HG03442 (cell line): Measurements from ENCODE around the gene FMNL1.

Source experiments
- ATAC-seq: cut with Tn5 transposase; IDR thresholded peaks from one replicate; pipeline ENCODE4 v1.9.1; 2021; ENCODE audit warnings: mild to moderate bottlenecking, moderate library complexity; ENCODE audit not compliant: unreplicated experiment

Gene FMNL1

GRCh38 chr17:45277216-45277849 lies 55.6 kb downstream of the FMNL1 start:
- ATAC-seq = no peak

GRCh38 chr17:45277992-45278391 lies 56.3 kb downstream of the FMNL1 start:
- ATAC-seq = no peak

GRCh38 chr17:45279898-45280297 lies 58.2 kb downstream of the FMNL1 start:
- no peak for ATAC-seq

DNA sequence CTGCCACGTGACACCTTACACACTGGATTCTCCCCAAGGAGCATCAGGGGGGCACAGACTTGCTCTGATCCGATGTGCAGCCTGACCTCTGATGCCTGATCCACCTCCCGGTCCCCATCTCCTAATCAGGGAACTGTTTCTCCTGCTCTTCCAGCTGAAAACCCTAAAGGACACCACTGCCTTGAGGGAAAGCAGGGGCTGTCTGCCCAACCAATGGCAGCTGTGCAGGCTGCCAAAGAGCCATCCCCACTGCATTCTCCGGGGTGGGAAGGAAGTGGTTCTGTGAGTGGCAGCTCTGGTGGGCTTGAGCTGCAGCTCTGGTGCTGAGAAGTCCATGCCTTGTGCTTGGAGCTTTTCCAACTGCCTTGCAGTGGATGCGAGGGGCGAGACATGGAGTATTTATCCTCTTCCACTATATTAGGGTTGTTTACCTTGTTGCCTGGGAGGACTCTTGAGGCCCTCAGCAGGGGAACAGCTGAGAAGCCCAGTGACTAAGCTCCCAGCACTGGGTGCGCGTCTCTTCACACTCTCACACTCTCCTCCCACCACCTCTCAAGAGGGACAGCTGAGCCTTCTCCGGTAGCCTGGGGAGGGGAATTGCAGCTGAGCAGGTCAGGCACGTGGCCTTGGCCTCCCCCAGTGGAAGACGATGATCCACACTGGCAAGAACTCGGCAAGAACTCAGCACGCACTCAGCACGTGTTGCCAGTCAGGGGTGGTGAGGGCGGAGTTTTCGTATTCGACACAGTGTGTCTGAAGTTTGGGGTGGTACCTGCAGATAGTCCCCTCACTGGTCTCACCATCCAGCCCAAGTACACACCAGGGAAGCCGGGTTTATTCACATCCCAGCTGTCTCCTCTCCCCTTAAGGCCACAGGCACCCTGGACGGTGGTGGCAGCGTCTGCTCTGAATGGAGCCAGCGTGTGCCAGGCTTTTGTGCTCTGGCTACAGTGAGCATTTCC lies 61.3 kb downstream of the FMNL1 start:
- no peak for ATAC-seq

GRCh38 chr17:45283711-45284110 lies 62.0 kb downstream of the FMNL1 start:
- ATAC-seq = no peak

DNA sequence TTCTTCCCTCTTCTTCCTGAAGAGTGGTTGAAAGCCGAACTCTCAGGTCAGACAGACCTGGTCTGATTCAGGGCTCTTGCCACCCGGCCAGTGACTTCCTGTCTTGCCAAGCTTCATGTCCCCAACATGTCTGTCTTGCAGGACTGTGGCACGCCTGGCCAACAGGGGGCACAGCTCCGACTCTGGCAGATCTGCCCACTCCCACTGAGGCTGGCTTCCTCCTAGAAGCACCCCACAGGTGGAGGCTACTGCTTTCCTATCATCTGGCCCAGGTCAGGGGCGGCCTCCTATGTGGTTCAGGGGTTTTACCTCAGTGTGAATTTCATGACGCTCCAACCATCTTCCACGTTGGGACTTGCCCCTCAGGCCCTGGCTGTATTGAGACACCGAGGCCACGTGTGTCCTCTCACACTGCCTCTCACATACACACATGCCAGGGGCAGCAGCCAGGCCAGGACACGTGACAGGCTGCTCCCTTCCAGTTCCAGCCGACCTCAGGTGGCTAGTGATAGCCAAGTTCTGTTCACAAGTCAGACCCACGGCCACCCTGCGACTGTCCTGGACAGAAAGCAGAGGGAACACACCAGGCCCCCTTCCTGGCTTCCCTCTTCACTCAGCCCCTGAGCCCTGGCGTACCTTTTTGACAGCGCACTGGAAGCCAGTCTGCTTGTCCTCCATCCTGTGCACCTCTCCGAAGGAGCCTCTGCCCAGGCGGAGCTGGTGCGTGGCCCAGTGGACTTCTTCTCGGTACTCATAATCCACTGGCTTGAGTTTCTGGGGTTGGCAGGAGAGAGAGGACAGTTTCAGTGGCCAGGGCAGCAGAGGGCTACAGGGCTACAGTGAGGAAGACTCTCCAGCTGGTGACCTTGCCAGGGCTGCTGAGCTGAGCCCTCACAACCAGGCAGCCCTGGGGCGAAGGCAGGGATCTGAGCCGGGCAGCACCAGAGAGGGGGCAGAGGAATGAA lies 62.8 kb downstream of the FMNL1 start:
- ATAC-seq = no peak

- no peak for ATAC-seq
Measured at GRCh38 chr17:45286286-45286685, 64.6 kb downstream of the FMNL1 start.

DNA sequence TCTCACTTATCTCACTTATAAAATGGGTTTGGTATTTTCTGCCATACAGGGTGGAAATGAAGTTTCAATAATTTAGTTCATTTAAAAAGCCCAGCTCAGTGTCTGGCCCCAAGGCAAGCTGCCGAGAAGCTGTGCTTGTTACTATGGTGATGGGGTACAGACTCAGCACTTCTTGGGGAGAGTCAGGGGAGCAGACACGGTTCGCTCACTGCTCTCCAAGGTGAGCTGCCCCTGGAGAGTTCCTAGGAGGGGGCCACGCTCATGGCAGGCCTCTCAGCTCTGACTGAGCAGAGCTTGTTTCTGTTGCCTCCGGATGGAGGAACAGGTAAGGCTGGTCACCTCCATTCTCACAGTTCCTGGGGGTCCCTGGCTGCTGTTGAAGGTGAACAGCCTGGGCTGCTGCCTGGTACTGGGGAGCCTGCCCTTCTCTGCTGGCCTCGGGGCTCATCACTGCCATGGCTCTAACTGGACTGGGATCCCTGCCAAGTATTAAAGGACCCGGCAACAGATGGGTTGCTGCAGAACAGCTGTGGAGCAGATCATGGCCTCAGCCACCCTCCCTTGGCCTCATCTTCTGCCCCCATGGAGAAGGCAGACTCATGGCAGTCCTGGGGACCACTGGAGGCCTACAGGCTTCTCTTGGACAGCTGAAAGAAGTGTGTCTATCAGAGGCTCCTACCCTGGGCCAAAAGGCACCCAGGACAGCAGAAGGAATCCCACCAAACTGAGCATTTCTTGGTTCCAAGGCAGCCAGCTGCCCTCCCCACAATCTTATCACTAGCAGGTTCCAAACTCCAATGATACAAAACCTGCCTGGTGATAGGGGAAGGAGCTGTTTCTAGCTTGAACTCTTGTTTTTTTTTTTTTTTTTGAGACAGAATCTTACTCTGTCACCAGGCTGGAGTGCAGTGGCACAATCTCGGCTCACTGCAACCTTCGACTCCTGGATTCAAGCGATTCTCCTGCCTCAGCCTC lies 66.1 kb downstream of the FMNL1 start:
- ATAC-seq = no peak

DNA sequence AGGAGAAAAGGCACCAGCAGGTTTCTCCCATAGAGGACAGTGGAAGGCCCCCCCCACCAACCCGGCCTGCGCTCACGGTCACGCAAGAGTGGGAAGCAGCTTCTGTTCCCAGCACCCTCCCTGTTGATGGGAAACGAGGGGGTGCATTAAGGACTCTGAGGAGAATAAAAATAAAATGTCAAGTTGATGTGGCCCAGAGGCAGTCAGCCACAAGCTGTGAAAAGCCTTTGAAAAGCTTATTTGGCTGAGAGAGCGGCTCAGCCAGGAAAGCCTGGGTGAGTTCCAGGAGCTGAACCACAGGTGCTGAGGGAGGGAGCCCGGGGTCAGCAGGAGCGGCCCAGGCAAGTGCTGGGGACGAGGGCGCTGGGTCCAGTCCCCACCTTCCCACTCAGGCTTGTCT lies 67.1 kb downstream of the FMNL1 start:
- ATAC-seq = no peak

DNA sequence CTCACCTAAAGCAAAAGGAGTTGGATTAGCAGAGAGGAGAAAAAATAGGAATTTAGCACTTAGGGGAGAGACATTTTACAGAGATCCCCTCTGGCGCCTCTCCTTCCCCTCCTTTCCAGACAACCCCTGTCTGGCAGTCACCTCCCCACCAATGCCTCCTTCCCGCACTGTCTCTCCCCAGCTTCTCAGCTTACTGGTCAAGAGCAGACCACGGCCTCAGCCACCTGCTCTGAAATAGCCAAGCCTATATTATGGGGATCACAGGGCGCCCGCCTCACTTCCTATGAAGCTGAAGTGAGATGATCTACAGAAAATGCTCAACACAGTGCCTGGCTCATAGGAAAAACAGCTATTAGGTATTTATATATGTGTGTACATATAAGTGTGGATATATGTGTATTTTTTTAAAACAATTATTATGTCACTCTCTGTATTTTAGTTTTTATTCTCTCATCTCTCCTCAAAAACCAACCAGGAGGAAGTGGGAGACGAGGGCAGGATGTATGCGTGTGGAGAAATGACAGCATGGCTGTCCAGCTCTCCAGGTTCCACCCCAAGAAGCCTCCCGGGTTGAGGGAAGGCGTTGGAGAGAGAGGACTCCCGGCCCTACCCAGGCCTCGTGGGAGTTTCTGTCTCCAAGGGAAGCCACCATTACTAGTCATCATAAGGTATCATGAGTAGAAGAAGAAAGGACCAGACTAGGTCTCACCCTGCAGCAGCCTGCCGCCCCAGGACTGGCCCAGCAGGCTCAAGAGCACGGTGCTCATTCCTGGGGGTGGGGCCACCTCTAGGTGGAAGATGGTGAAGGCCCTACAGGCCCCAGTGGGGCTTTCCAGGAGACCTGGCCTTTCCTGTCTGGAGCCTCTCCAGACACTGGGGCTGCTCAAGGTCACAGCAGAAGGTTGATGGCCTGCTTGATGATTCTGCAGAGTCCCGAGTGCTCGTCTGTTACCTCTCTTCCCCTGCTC lies 67.9 kb downstream of the FMNL1 start:
- ATAC-seq = no peak

DNA sequence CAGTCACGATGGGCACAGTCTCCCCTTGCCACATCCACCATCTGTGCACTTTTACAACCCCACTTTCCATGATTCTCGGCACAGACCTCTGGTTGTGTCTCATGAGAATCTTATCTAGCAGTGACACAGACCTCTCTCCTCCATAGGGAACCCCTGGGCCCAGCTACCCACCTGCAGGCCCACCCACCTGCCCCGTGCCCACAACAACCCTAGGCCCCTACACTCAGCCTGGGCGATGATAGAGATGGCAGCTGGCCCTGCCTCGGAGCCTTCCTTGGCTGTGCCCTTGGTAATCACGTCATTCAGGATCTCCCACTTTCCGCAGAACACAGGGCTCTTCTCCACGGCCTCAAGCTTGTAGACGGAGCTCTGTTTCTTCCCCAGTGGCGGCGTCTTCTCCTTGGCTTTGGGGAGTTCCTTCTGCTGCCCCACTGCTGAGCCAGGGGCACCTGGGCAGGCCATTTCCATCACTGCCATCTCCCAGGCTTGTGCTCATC lies 68.6 kb downstream of the FMNL1 start:
- ATAC-seq = no peak

- no peak for ATAC-seq
Measured at GRCh38 chr17:45291171-45291805, 69.6 kb downstream of the FMNL1 start.

- no peak for ATAC-seq
Measured at GRCh38 chr17:45292696-45293412, 71.2 kb downstream of the FMNL1 start.

DNA sequence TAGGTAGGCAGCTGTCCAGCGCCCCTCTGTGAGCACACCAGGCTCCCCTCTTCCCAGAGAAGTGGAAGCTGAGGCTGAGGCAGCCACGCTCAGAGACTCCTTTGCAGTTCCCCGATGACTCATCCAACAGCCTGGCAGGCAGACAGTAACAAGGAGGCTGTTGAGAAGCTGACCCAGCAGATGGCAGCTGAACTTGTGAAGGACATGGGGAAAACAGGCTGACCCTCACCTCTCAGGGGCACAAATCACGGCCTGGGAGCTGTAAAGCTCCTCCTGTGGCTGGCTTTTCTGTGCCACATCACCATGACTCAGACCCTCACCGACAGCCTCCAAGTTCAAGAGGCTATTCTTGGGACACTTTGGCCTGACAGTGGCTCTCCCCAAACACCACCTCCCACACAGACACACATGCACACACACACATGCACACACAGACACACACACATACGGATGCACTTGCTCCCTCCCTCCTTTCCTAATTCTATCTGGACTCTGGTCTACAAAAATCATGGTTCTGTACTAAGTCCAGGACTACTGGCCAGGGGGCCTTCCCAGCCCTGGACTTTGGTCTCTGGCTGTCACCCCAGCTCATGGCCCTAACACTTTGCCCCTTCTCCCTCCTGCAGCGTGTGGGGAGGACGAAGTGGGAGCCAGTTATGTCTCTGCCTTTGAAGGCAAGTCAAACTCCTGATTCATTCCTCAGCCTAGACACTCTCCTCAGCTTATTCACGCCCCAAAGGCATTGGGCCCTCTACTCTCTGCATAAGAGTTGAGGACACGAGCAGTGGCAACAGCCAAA lies 71.9 kb downstream of the FMNL1 start:
- ATAC-seq = no peak

- ATAC-seq = no peak
Measured at GRCh38 chr17:45294506-45294905, 72.8 kb downstream of the FMNL1 start.

DNA sequence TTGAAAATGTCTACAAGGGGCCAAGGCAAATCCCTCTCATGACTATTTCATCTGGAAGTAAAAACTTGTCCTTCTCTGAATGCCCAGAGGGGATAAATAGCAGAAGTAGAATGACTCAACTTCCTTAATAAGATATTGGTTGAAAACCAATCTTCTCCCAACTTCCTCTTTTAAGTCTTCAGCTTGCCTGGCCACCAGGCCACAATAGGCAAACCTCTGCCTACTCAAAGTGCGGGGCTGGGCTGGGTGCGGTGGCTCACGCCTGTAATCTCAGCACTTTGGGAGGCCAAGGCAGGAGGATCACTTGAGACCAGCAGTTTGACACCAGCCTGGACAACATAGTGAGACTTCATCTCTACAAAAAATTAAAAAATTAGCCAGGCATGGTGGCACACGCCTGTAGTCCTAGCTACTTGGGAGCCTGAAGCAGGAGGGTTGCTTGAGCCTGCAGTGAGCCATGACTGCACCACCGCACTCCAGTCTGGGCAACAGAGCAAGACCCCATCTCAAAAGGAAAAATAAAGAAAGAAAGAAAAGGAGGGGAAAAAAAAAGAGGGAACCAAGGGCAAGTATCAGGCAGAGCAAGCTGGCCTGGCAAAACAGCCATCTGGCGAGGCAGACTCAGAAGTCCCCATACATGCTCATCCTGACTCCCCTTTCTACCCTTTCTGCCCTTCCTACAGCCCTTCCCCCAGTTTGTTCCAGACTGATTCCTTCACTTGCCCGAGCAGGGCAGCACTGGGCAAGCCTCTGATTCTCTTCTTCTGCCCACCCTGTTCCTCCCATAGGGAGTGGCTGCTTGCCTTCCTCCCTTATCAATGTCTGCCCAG lies 74.5 kb downstream of the FMNL1 start:
- no peak for ATAC-seq
